Effector memory CD4-positive, alpha-beta T cell (primary cell): Measurements from ENCODE around the gene C1orf159.

Source experiments
- DNase-seq, 3 donors: peaks; one replicate each; pipeline ENCODE4 v3.0.0-alpha.2; 2020
- H3K27ac ChIP-seq: 2 replicates; pipeline ENCODE4 v1.7.0; 2013; ENCODE audit warnings: mild to moderate bottlenecking, low read length, moderate library complexity; ENCODE audit not compliant: insufficient read depth, poor library complexity, severe bottlenecking
- H3K27me3 ChIP-seq: replicated peaks from 2 replicates; pipeline ENCODE4 v1.7.0; 2013; ENCODE audit warnings: mild to moderate bottlenecking, low read length; ENCODE audit not compliant: insufficient read depth, control insufficient read depth, poor library complexity, severe bottlenecking
- H3K36me3 ChIP-seq: 2 replicates; pipeline ENCODE4 v1.7.0; 2013; ENCODE audit warnings: mild to moderate bottlenecking, low read length, moderate library complexity; ENCODE audit not compliant: control insufficient read depth, insufficient read depth
- H3K4me1 ChIP-seq: 2 replicates; pipeline ENCODE4 v1.7.0; 2013; ENCODE audit warnings: low read length, mild to moderate bottlenecking; ENCODE audit not compliant: control insufficient read depth, insufficient read depth, poor library complexity, severe bottlenecking
- H3K4me3 ChIP-seq: 2 replicates; pipeline ENCODE4 v1.7.0; 2013; ENCODE audit warnings: low read length, low read depth, mild to moderate bottlenecking; ENCODE audit not compliant: insufficient read depth, poor library complexity, severe bottlenecking
- H3K9me3 ChIP-seq: 2 replicates; pipeline ENCODE4 v1.7.0; 2013; ENCODE audit warnings: mild to moderate bottlenecking, low read length, moderate library complexity; ENCODE audit not compliant: control insufficient read depth

Gene C1orf159

GRCh38 chr1:1117469-1117831, 1.6 kb upstream of the C1orf159 start:
- Histone ChIP-seq H3K9me3 (no peaks in the 10 kb centered on the region), H3K36me3 (no peaks in the 10 kb centered on the region), H3K4me3 (no peak overlapping the region), H3K27me3 (no peaks in the 10 kb centered on the region), H3K27ac (no peak overlapping the region), H3K4me1 (peaks cover 16% of the 10 kb centered on the region)
- no peak for DNase-seq

- H3K4me1 ChIP-seq: peaks cover 10% of the 10 kb centered on the region
- no peaks in the 10 kb centered on the region for H3K36me3 ChIP-seq
- H3K4me3 ChIP-seq: peak overlapping the region; percentile 90
- H3K27ac ChIP-seq: peak overlapping the region; percentile 75
- H3K27me3 ChIP-seq: no peaks in the 10 kb centered on the region
- DNase-seq: peak; percentile 13 to 20 (median 18)
- no peaks in the 10 kb centered on the region for H3K9me3 ChIP-seq
Measured at GRCh38 chr1:1116701-1117468, 996 bp upstream of the C1orf159 start.

- H3K4me1 ChIP-seq: peaks cover 8% of the 10 kb centered on the region
Measured at GRCh38 chr1:1115136-1115785, 628 bp downstream of the C1orf159 start.

GRCh38 chr1:1114431-1114830, 1.5 kb downstream of the C1orf159 start:
- Histone ChIP-seq H3K27ac (no peak overlapping the region), H3K4me1 (peaks cover 8% of the 10 kb centered on the region), H3K9me3 (no peaks in the 10 kb centered on the region), H3K27me3 (no peaks in the 10 kb centered on the region), H3K4me3 (no peak overlapping the region), H3K36me3 (no peaks in the 10 kb centered on the region)
- no peak for DNase-seq

More at GRCh38 chr1:1115136-1115785, 628 bp downstream of the C1orf159 start:
- no peaks in the 10 kb centered on the region for H3K27me3 ChIP-seq
- H3K4me3 ChIP-seq: peak overlapping the region; percentile 90
- H3K27ac ChIP-seq: peak overlapping the region; percentile 75
- no peaks in the 10 kb centered on the region for H3K36me3 ChIP-seq
- H3K9me3 ChIP-seq: no peaks in the 10 kb centered on the region
- no peak for DNase-seq

- H3K27me3 ChIP-seq: no peaks in the 10 kb centered on the region
- no peaks in the 10 kb centered on the region for H3K36me3 ChIP-seq
- no peak for DNase-seq
- no peak overlapping the region for H3K4me3 ChIP-seq
- peaks cover 8% of the 10 kb centered on the region for H3K4me1 ChIP-seq
- H3K27ac ChIP-seq: no peak overlapping the region
- no peaks in the 10 kb centered on the region for H3K9me3 ChIP-seq
Measured at GRCh38 chr1:1112237-1112985, 3.5 kb downstream of the C1orf159 start.

- Histone ChIP-seq H3K27ac (no peak overlapping the region), H3K4me3 (no peak overlapping the region), H3K36me3 (no peaks in the 10 kb centered on the region), H3K27me3 (no peaks in the 10 kb centered on the region), H3K9me3 (no peaks in the 10 kb centered on the region), H3K4me1 (peaks cover 6% of the 10 kb centered on the region)
- no peak for DNase-seq
Measured at GRCh38 chr1:1111516-1112236, 4.2 kb downstream of the C1orf159 start.

- Histone ChIP-seq H3K9me3 (no peaks in the 10 kb centered on the region), H3K4me3 (no peak overlapping the region)
Measured at GRCh38 chr1:1110561-1110971, 5.3 kb downstream of the C1orf159 start.

GRCh38 chr1:1109743-1110142, 6.1 kb downstream of the C1orf159 start:
- Histone ChIP-seq H3K27ac (no peak overlapping the region), H3K36me3 (no peaks in the 10 kb centered on the region), H3K9me3 (no peaks in the 10 kb centered on the region), H3K27me3 (no peaks in the 10 kb centered on the region), H3K4me1 (no peaks in the 10 kb centered on the region), H3K4me3 (no peak overlapping the region)
- no peak for DNase-seq

More at GRCh38 chr1:1110561-1110971, 5.3 kb downstream of the C1orf159 start:
- H3K4me1 ChIP-seq: peaks cover 5% of the 10 kb centered on the region
- H3K27me3 ChIP-seq: no peaks in the 10 kb centered on the region
- no peak for DNase-seq
- no peak overlapping the region for H3K27ac ChIP-seq
- H3K36me3 ChIP-seq: no peaks in the 10 kb centered on the region

GRCh38 chr1:1106510-1107221, 9.2 kb downstream of the C1orf159 start:
- peaks cover 8% of the 10 kb centered on the region for H3K4me1 ChIP-seq
- H3K36me3 ChIP-seq: no peaks in the 10 kb centered on the region
- no peaks in the 10 kb centered on the region for H3K27me3 ChIP-seq
- no peaks in the 10 kb centered on the region for H3K9me3 ChIP-seq
- no peak overlapping the region for H3K4me3 ChIP-seq
- no peak for DNase-seq
- no peak overlapping the region for H3K27ac ChIP-seq
